GM12872 (cell line): Measurements from ENCODE around the gene DIS3L2.

Experiments used
- TF ChIP-seq, protein P1 (sequence below): IDR thresholded peaks from 3 replicates; pipeline ENCODE4 v1.5.1; 2011; ENCODE audit warnings: low read depth, mild to moderate bottlenecking, low read length, moderate library complexity; ENCODE audit not compliant: insufficient read depth

DIS3L2 gene

DNA sequence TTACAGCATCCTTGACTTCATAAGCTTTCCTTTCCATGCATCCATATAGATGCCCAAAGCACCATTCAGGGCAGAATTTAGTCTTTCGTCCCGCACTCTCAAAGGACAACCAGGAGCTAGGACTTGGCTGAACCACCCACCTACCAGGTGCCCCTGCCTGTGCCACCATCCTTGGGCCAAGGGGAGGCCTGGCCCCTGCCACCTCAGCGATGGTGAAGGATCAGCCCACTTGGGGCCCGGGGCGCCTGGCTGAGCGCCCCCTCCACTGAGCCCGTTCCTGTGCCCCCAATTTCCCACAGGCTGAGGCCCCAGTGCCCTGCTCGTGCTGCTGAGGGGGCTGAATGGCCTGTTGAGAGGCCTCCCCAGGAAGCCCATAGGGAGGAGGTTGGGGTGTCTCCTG, 383.7 kb downstream of the DIS3L2 start:
- TF ChIP-seq, protein P1, sequence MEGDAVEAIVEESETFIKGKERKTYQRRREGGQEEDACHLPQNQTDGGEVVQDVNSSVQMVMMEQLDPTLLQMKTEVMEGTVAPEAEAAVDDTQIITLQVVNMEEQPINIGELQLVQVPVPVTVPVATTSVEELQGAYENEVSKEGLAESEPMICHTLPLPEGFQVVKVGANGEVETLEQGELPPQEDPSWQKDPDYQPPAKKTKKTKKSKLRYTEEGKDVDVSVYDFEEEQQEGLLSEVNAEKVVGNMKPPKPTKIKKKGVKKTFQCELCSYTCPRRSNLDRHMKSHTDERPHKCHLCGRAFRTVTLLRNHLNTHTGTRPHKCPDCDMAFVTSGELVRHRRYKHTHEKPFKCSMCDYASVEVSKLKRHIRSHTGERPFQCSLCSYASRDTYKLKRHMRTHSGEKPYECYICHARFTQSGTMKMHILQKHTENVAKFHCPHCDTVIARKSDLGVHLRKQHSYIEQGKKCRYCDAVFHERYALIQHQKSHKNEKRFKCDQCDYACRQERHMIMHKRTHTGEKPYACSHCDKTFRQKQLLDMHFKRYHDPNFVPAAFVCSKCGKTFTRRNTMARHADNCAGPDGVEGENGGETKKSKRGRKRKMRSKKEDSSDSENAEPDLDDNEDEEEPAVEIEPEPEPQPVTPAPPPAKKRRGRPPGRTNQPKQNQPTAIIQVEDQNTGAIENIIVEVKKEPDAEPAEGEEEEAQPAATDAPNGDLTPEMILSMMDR: no peak

DNA sequence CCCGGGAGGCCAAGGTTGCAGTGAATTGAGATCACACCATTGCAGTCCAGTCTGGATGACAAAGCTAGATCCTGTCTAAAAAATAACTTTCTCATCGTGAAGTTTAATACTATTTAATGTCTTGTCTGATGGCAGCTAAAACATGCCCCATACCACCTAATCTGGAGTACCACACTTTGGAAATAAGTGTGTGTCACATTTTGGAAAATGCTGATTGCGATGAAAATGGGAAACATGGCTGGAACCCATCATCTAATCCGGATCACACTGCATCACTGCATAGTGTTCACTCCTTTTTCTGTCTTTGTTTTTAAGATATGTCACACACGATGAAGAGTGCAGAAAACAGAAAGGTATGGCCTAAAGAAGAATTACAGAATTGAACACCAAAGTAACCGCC, 385.9 kb downstream of the DIS3L2 start:
- TF ChIP-seq, protein P1: no peak

DNA sequence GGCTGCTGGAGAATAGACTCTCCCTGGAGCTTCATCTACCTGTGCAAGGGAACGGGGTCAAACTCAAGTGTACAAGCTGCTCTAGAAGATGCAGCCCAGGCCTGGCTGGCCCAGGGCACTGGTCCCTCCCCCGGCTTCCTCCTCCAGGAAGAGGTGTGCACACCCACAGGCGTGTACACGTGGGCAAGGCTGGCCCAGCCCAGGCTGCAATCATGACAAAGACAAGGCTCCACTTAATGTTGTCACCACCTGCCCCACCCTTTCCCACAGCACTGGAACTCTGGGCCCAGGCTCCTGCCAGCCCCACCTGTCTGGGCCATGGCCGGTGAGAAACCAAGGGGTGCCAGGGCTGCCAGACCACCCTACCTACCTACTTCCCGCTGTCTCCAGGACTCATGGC, 387.4 kb downstream of the DIS3L2 start:
- TF ChIP-seq, protein P1: no peak

DNA sequence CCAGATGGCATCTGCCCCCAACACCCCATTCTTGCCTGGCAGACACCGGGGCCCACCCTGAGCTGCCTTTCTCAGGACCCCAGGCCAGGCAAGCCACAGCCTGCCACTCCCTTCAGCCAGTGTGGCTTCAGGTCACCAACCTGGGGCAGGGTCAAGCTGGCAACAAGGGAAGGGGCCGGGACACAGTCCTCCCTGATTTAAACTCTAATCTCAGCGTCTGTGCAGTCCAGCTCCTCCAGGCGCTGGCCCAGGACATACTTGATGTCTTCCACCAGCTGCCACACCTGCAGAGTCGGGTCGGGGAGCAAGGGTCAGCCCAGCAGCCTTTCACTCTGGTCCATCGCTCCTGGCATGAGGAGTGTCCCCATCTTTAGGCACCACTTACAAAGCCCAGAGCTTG, 388.0 kb downstream of the DIS3L2 start:
- TF ChIP-seq, protein P1: no peak

DNA sequence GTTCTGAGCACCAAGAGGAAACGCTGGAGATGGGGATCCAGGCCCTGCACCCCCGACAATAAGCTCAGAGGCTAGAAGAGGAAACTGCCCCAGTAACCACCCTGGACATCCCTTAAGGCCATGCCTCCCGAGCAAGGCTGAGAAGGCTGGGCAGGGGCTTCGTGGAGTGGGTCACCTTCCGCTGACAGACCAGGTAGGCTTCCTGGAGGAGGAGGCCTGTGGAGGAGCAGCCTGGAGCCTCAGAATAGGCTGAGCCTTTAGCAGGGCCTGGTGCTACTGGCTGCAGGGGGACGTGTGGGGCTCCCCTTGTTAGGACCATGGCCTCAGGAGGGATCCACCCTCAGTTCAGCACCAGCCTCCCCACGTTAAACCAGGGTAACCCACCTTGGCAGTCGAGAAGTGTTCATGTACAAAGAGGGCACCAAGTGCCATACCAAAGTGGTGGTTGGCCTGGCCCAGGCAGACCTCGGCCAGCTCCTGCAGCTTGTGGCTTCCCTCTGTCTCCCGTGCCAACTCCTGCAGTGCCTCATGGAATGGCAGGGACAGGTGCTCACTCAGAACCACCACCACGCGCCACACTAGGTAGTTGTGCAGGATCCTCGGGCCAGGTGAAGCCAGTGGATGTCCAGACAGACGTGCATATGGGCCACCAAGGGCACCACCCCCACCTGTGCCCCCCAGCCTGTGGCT, 388.6 kb downstream of the DIS3L2 start:
- TF ChIP-seq, protein P1: no peak

DNA sequence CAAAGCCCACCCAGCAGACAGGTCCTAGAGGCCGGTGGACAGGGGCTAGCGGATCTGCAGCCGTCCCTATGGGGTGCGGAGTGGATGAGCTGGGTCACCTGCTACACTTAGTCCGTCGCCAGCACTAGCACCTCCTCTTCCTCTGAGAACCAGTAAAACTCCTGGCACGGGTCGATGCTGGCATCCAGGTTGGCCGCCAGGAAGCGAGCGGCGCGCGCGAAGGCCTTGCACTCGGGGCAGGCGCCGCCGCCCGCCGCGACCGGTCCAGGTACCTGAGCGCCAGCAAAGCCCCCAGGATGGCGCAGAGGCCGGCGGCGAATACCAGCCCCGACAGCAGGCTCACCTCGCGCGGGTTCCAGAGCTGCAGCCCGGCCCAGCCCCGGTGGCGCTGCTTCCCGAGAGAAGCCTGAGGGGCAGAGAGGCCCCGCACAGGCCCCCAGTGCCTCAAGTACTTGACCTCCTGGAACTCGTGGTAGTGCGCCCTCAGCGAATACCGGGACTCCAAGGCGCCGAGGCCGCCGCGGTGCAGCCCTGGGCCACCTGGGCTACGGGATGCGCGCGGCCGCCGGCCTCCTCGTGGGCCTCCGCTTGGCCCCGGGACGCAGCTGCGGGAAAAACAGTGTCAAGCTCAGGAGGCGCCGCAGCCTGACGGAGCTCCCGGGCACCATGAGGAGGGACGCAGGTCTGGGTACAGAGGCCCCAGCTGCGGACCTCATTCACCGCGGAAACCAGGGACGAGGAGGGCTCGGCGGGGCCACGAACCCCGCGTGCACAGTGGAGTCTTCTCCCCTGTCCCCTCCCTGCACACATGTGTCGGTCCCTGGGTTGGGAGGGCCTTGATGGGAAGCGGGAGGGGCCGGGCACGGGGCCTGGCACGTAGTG, 389.5 kb downstream of the DIS3L2 start:
- TF ChIP-seq, protein P1: no peak

DNA sequence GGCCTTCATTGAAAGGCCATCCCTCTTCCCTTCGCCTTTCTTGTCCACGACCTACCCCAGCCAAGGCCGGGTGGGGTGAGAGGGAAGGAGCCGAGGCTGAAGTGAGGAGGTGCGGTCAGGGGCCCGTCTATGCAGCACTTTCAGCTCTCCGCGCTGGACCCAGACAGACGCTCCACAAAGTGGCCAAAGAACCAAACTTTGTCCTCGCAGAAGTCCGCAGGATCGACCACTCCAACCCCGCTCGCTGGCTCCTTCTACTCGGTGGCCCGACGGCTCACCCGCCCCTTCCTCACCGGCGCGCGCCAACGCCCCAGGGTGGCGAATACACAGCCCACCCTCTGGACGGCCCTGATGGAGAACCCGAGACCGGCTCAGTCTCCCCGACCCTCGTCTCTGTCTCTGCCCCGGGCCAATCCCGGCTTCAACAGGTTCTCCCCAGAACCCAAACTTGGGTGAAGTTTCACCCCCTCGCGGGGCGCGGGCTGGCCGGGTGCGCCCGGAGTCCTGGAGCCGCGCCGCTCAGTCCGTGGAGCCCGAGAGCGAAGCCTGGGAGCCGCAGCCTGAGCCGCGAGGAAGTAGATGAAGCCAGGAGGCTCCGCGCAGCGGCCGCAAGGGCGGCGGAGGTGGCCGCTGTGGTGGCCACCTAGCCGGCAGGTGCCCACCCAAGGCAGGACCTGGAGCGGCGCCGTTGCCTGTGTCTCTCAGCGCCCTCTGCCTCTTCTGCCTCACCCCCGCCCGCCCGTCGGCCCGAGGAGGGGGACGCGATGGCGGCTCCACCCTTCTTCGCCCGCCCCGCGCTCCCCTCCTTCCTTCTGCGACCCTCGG, 390.4 kb downstream of the DIS3L2 start:
- TF ChIP-seq, protein P1: no peak
